ENCODE results near the gene TREML4.
A peak's percentile ranks its signal among the peaks of the same experiment; 100 is the strongest.

The TREML4 gene

DNA sequence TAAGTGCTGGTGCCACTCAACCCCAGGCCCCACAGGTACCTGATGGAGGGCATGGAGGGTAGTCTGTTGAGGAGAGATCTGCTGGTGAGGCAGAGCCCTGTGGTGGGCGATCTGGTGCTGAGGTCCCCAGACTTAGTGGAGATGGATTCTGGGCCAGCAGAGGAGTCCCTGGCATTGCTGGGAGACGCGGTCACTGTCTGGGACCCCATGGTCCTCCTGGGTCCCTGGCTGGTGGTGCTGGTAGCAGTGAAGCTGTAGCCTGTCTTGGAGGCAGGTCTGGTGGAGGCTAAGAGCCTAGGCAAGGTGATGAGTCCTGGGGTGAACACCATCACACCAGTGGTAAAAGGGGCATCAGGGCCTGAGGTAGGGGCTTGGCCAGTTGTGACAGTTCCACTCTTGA, 33.8 kb upstream of the TREML4 start:
- H3K36me3 ChIP-seq (ENCODE audit: control insufficient read depth in 2 of 2, insufficient read depth in 1 of 2, low read length in 2 of 2), result no peaks in the 10 kb centered on the region
- ChIA-PET CTCF (interaction anchor here (0.5 to 0.7 kb wide), 2 partner anchors 88 to 218 kb away, joined by 3 to 4 read pairs; no protein-coding TSS in a partner anchor), POLR2A (no interaction called here)
- no peak for TF ChIP-seq ZNF174 (tag by site-specific recombination; IDR thresholded peaks at IDR 0.05)
- no peak for TF ChIP-seq KLF8 (tag by site-specific recombination; IDR thresholded peaks at IDR 0.05)
- no peak for TF ChIP-seq ZNF24 (tag by site-specific recombination; IDR thresholded peaks at IDR 0.05)
- TF ChIP-seq ZNF366 (tag by site-specific recombination; conservative IDR thresholded peaks at IDR 0.05), result no peak
- TF ChIP-seq ZNF239 (tag by site-specific recombination; IDR thresholded peaks at IDR 0.05), result no peak
- TF ChIP-seq ZNF776 (tag by site-specific recombination; IDR thresholded peaks at IDR 0.05; ENCODE audit: borderline replicate concordance), result no peak
- TF ChIP-seq GLI2 (tag by site-specific recombination; IDR thresholded peaks at IDR 0.05; ENCODE audit: borderline replicate concordance, low read depth), result no peak
- TF ChIP-seq ZNF266 (tag by site-specific recombination; IDR thresholded peaks at IDR 0.05; ENCODE audit: low read depth), result no peak
- TF ChIP-seq ZFHX2 (tag by site-specific recombination; conservative IDR thresholded peaks at IDR 0.05), result no peak
- TF ChIP-seq HOXA7 (CRISPR knock-in tag; IDR thresholded peaks at IDR 0.05; ENCODE audit: borderline replicate concordance), result no peak
- no peak for TF ChIP-seq IKZF3 (tag by site-specific recombination; IDR thresholded peaks at IDR 0.05)
- TF ChIP-seq ZBTB20 (tag by site-specific recombination; IDR thresholded peaks at IDR 0.05), result no peak
- no peak for TF ChIP-seq ZFP37 (tag by site-specific recombination; IDR thresholded peaks at IDR 0.05)
- H3K9me3 ChIP-seq (ENCODE audit: control insufficient read depth, insufficient read depth, low read depth, low read length), result no peaks in the 10 kb centered on the region
- no peaks in the 10 kb centered on the region for H3K4me1 ChIP-seq (ENCODE audit: control insufficient read depth, insufficient read depth, low read length)
- H3K27ac ChIP-seq (ENCODE audit: extremely low read depth, low read depth, low read length), result no peak overlapping the region
- no peak overlapping the region for H3K4me3 ChIP-seq (ENCODE audit: low read depth, low read length)

DNA sequence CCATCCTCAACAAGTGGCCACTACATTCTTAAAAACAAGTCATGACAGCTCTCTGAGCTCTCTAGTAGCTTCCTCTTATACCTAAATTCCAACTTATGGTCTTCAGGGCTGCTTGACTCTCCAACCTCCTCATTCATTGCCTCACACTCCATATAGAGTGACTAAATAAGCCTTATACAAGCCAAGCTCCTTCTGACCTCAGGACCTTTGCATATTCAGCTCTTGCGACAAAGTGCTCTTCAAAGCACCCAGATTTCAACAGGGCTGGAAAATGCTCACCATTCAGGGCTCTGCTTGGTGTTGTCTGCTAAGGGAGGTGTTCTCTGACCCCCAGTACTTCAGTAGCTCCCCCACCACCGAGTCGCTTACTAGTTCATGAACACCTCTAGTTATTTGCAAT, 30.9 kb upstream of the TREML4 start:
- Histone ChIP-seq H3K9me3 (ENCODE audit: control insufficient read depth, insufficient read depth, low read depth, low read length) (no peaks in the 10 kb centered on the region), H3K4me3 (ENCODE audit: low read depth, low read length) (no peak overlapping the region), H3K4me1 (ENCODE audit: control insufficient read depth, insufficient read depth, low read length) (no peaks in the 10 kb centered on the region), H3K36me3 (ENCODE audit: control insufficient read depth in 2 of 2, insufficient read depth in 1 of 2, low read length in 2 of 2) (no peaks in the 10 kb centered on the region), H3K27ac (ENCODE audit: extremely low read depth, low read depth, low read length) (no peak overlapping the region)
- TF ChIP-seq SCRT2 (tag by site-specific recombination; IDR thresholded peaks at IDR 0.05) (0 out of 2 replicates have a peak, but pooled peaks have one; percentile 29), ZNF623 (tag by site-specific recombination; IDR thresholded peaks at IDR 0.05) (peak; percentile 72), ZNF571 (tag by site-specific recombination; IDR thresholded peaks at IDR 0.05) (no peak)
- POLR2A ChIA-PET, result no interaction called here
- CTCF ChIA-PET, result interaction anchor here (0.8 to 1.8 kb wide), 3 partner anchors 15 to 122 kb away, joined by 3 to 10 read pairs (median 8); no protein-coding TSS in a partner anchor

DNA sequence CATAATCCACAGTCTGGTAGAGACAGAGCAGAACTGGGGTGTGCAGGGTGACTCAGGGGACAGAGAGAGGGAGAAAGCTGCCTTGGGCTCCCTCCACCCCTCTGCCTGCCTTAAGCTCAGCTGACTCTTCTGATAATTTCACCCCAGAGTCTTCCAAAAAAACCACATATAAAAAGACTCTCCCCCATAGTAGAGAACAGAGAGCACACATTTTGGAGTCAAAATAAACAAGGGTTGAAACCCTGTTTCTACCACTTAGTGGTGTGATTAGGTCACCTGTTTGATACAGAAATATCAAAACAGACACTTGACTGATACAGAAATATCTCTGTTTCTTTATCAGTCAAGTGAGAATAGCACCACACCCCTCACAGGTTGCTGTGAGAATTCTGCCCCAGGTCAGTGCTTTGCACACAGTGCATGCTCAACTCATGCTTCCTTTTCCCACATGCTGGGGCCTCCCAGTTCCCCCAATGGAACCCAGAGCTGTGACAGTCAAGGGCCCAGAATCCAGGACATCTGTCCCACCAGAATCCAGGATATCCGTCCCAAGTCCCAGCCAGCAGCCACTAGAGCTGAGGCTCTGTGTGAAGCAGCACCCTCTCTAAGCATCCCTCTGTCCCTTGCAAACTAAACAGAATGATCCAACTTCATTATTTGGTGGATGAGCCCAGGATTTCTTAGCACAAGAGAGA, 28.4 kb upstream of the TREML4 start:
- H3K27ac ChIP-seq (ENCODE audit: extremely low read depth, low read depth, low read length), result no peak overlapping the region
- H3K4me3 ChIP-seq (ENCODE audit: low read depth, low read length), result no peak overlapping the region
- no peaks in the 10 kb centered on the region for H3K4me1 ChIP-seq (ENCODE audit: control insufficient read depth, insufficient read depth, low read length)
- no peaks in the 10 kb centered on the region for H3K36me3 ChIP-seq (ENCODE audit: control insufficient read depth in 2 of 2, insufficient read depth in 1 of 2, low read length in 2 of 2)
- no peaks in the 10 kb centered on the region for H3K9me3 ChIP-seq (ENCODE audit: control insufficient read depth, insufficient read depth, low read depth, low read length)
- ChIA-PET POLR2A (no interaction called here), CTCF (interaction anchor here (0.9 to 1.5 kb wide), 3 partner anchors 8 to 176 kb away, joined by 3 to 7 read pairs (median 3); no protein-coding TSS in a partner anchor)
- peak; percentile 74 for TF ChIP-seq ZBTB17 (tag by site-specific recombination; IDR thresholded peaks at IDR 0.05)
- TF ChIP-seq ZNF366 (tag by site-specific recombination; conservative IDR thresholded peaks at IDR 0.05), result no peak

DNA sequence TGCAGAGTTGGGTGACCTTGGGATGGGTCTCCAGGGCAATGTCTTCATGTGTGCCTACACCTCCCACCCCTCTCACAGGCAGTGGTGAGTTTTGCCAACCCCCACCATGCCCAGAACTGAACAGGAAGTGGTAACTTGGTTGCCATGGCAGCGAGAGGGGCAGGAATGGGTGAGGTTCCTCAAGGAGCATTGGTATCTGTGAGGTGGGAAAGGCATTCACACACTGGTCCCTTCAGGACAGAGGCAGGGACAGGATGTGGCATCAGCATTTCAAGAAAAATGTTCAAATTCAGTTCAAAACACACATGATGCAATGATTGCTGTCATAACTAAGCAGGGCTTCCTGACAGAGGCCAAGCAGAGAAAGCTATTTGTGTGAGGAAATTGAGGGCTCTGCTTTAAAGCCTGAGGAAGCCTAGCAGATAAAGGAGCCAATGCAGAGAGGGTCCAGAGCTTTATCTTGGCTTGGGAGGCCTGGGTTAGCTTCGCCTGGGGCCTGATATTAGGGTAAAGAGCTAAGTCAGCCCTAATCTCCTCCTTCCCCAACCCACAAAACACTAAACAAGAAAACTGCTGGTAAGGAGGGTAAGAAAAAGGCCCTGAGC, 27.8 kb upstream of the TREML4 start:
- H3K4me1 ChIP-seq (ENCODE audit: control insufficient read depth, insufficient read depth, low read length), result no peaks in the 10 kb centered on the region
- no peaks in the 10 kb centered on the region for H3K9me3 ChIP-seq (ENCODE audit: control insufficient read depth, insufficient read depth, low read depth, low read length)
- no peak overlapping the region for H3K27ac ChIP-seq (ENCODE audit: extremely low read depth, low read depth, low read length)
- H3K36me3 ChIP-seq (ENCODE audit: control insufficient read depth in 2 of 2, insufficient read depth in 1 of 2, low read length in 2 of 2), result no peaks in the 10 kb centered on the region
- TF ChIP-seq, protein P1, sequence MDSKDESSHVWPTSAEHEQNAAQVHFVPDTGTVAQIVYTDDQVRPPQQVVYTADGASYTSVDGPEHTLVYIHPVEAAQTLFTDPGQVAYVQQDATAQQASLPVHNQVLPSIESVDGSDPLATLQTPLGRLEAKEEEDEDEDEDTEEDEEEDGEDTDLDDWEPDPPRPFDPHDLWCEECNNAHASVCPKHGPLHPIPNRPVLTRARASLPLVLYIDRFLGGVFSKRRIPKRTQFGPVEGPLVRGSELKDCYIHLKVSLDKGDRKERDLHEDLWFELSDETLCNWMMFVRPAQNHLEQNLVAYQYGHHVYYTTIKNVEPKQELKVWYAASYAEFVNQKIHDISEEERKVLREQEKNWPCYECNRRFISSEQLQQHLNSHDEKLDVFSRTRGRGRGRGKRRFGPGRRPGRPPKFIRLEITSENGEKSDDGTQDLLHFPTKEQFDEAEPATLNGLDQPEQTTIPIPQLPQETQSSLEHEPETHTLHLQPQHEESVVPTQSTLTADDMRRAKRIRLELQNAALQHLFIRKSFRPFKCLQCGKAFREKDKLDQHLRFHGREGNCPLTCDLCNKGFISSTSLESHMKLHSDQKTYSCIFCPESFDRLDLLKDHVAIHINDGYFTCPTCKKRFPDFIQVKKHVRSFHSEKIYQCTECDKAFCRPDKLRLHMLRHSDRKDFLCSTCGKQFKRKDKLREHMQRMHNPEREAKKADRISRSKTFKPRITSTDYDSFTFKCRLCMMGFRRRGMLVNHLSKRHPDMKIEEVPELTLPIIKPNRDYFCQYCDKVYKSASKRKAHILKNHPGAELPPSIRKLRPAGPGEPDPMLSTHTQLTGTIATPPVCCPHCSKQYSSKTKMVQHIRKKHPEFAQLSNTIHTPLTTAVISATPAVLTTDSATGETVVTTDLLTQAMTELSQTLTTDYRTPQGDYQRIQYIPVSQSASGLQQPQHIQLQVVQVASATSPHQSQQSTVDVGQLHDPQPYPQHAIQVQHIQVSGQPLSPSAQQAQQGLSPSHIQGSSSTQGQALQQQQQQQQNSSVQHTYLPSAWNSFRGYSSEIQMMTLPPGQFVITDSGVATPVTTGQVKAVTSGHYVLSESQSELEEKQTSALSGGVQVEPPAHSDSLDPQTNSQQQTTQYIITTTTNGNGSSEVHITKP (tag by site-specific recombination; IDR thresholded peaks at IDR 0.05), result peak; percentile 43; the same call in 1 of the 2 replicates
- TF ChIP-seq GFI1B (tag by site-specific recombination; IDR thresholded peaks at IDR 0.05), result no peak
- no peak overlapping the region for H3K4me3 ChIP-seq (ENCODE audit: low read depth, low read length)
- POLR2A ChIA-PET, result no interaction called here
- CTCF ChIA-PET, result interaction anchor here (0.9 to 1.5 kb wide), 2 partner anchors 9 to 176 kb away, joined by 3 to 7 read pairs; no protein-coding TSS in a partner anchor
